Sigmoid colon (tissue), 4 donors: ENCODE measurements around the gene FNDC1.

Source experiments
- CTCF ChIP-seq, 4 experiments: fragments of 450-650 bp in 3 of 4; fragments of 200-600 bp in 1 of 4; IDR thresholded peaks; one replicate each; pipeline ENCODE4 v1.5.1; 2016 to 2019; ENCODE audit warnings: antibody characterized with exemption in 4 of 4, mild to moderate bottlenecking in 3 of 4, moderate library complexity in 2 of 4
- POLR2AphosphoS5 ChIP-seq, 4 donors: sonication (generic); formaldehyde crosslinking; IDR thresholded peaks; one replicate each; pipeline ENCODE4 v1.6.1; 2017; ENCODE audit warnings: antibody characterized with exemption in 4 of 4

GRCh38 chr6:159224452-159224851, 55.3 kb downstream of the FNDC1 start:
- TF ChIP-seq CTCF (IDR thresholded peaks at IDR 0.05) (no peak), POLR2AphosphoS5 (IDR thresholded peaks at IDR 0.05) (no peak)
